GM23248 (cell line): ENCODE measurements around the gene CASTOR1. TPM values are rescaled to one million over a fixed set of nuclear protein-coding genes. Genes with fewer than 3 reads are reported as not detected.

Source experiments
- DNase-seq: peaks from one replicate; pipeline ENCODE4 v3.0.0-alpha.2; 2015
- H2AFZ ChIP-seq: fragments of 200-600 bp; sonication (generic); 2 replicates; pipeline ENCODE4 v1.6.1; 2016; ENCODE audit warnings: antibody characterized with exemption
- H3F3A ChIP-seq: fragments of 200-600 bp; sonication (generic); 2 replicates; pipeline ENCODE4 v1.6.1; 2016; ENCODE audit warnings: mild to moderate bottlenecking, antibody characterized with exemption, mixed run types; ENCODE audit not compliant: insufficient read depth
- H3K27ac ChIP-seq: fragments of 200-600 bp; sonication (generic); 2 replicates; pipeline ENCODE4 v1.5.1; 2016; ENCODE audit warnings: mild to moderate bottlenecking
- H3K27me3 ChIP-seq: fragments of 200-600 bp; sonication (generic); replicated peaks from 2 replicates; pipeline ENCODE4 v1.6.1; 2016; ENCODE audit warnings: mild to moderate bottlenecking; ENCODE audit not compliant: insufficient read depth
- H3K36me3 ChIP-seq: fragments of 200-600 bp; sonication (generic); 2 replicates; pipeline ENCODE4 v1.6.1; 2016; ENCODE audit warnings: low read depth, mild to moderate bottlenecking
- H3K4me1 ChIP-seq: fragments of 200-600 bp; sonication (generic); 2 replicates; pipeline ENCODE4 v1.6.1; 2016; ENCODE audit warnings: mild to moderate bottlenecking; ENCODE audit not compliant: insufficient read depth
- H3K4me2 ChIP-seq: fragments of 200-600 bp; sonication (generic); one replicate; pipeline ENCODE4 v1.6.1; 2016; ENCODE audit warnings: mild to moderate bottlenecking; ENCODE audit not compliant: unreplicated experiment
- H3K4me3 ChIP-seq: fragments of 200-600 bp; sonication (generic); 2 replicates; pipeline ENCODE4 v1.5.1; 2016; ENCODE audit warnings: mild to moderate bottlenecking
- H3K79me2 ChIP-seq: fragments of 200-600 bp; sonication (generic); 2 replicates; pipeline ENCODE4 v1.6.1; 2016; ENCODE audit warnings: mild to moderate bottlenecking; ENCODE audit not compliant: insufficient read depth
- H3K9ac ChIP-seq: fragments of 200-600 bp; sonication (generic); 2 replicates; pipeline ENCODE4 v1.6.1; 2016; ENCODE audit warnings: mild to moderate bottlenecking
- H3K9me2 ChIP-seq: fragments of 200-600 bp; sonication (generic); 2 replicates; pipeline ENCODE4 v1.6.1; 2016; ENCODE audit warnings: mixed run types, mild to moderate bottlenecking, moderate library complexity; ENCODE audit not compliant: insufficient read depth
- H3K9me3 ChIP-seq: fragments of 200-600 bp; sonication (generic); one replicate; pipeline ENCODE4 v1.6.1; 2017; ENCODE audit warnings: low read depth
- H4K20me1 ChIP-seq: fragments of 200-600 bp; sonication (generic); 2 replicates; pipeline ENCODE4 v1.6.0; 2016; ENCODE audit not compliant: insufficient read depth
- EZH2 ChIP-seq: fragments of 200-600 bp; sonication (generic); IDR thresholded peaks from 2 replicates; pipeline ENCODE4 v1.6.1; 2018; ENCODE audit warnings: antibody characterized with exemption, mild to moderate bottlenecking; ENCODE audit not compliant: insufficient read depth, poor library complexity, severe bottlenecking
- EZH2phosphoT487 ChIP-seq: fragments of 200-600 bp; sonication (generic); IDR thresholded peaks from 2 replicates; pipeline ENCODE4 v1.6.1; 2018; ENCODE audit warnings: antibody characterized with exemption, moderate library complexity, mild to moderate bottlenecking, low read depth; ENCODE audit not compliant: insufficient read depth
- WGBS, 2 experiments: methylation state at CpG; one replicate each; pipeline ENCODE4 v1.1.6; 2015 to 2017; ENCODE audit warnings: low lambda C conversion rate in 2 of 2, low coverage in 1 of 2; ENCODE audit errors: missing lambda C conversion rate in 2 of 2; 5-methylcytosine and 5-hydroxymethylcytosine counted together
- in situ Hi-C: fragments of 300-500 bp; cut with MboI; formaldehyde crosslinking; loops from 2 replicates; pipeline ENCODE4 v1.15.0; 2020
- polyA plus RNA-seq: library from polyadenylated mRNA; unstranded; fragments of >200 nt; fragmentation: Nextera tagmentation; extraction: Ambion mirVana; gene quantifications from 2 replicates; pipeline ENCODE4 v1.2.1, GENCODE V29; 2016
- total RNA-seq: library from RNA; depleted of rRNA; stranded (reverse); fragments of >200 nt; shearing (Covaris generic); gene quantifications from 2 replicates; pipeline ENCODE4 v1.2.3, GENCODE V29; 2014

CASTOR1 gene
- total and polyA plus RNA-seq, 2 experiments from 2014 or later, result 8.7 to 13.4 TPM

- Histone ChIP-seq H3K9ac (no peak overlapping the region), H3K9me3 (no peaks in the 10 kb centered on the region), H3K27me3 (no peaks in the 10 kb centered on the region), H3K79me2 (no peaks in the 10 kb centered on the region), H3K27ac (no peak overlapping the region), H2AFZ (no peak overlapping the region), H3K36me3 (peaks cover 37% of the 10 kb centered on the region; the same call in 1 of the 2 replicates), H4K20me1 (no peaks in the 10 kb centered on the region), H3K4me2 (no peak overlapping the region), H3K4me1 (no peaks in the 10 kb centered on the region), H3F3A (peaks cover 26% of the 10 kb centered on the region), H3K4me3 (no peak overlapping the region), H3K9me2 (no peaks in the 10 kb centered on the region)
- DNase-seq, result no peak
- no peak for TF ChIP-seq EZH2
- no peak for TF ChIP-seq EZH2phosphoT487
- in situ Hi-C loops, result no loop called here
- 98% methylated on average over 2 of the region's 2 CpGs for WGBS, 2 experiments
Measured at GRCh38 chr22:30332994-30333706, 43.8 kb upstream of the CASTOR1 start.

DNA sequence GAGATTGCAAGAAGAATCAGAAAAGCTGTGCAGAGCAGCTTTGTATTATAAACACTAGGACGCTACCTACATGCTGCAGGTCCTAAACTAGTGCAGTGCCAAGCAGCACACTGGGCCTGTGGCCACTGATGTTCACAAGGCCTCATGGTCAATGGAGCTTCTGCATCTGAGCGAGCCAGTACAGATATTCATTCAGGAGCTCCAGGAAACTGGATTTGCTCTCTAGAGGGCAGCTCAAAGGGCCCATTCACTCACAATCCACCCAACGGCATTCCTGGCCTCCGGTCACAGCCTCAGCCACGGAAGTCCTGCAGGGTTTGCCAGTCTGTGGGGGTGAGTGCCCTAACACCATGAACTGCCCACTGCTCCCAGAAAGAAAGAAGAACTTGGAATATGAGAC is 43.2 kb upstream of the CASTOR1 start:
- Histone ChIP-seq H3K27me3 (no peaks in the 10 kb centered on the region), H3K9ac (no peak overlapping the region), H3K9me2 (no peaks in the 10 kb centered on the region), H3F3A (peaks cover 32% of the 10 kb centered on the region), H3K9me3 (no peaks in the 10 kb centered on the region), H3K79me2 (no peaks in the 10 kb centered on the region), H3K27ac (no peak overlapping the region), H3K36me3 (peaks cover 37% of the 10 kb centered on the region; the same call in 1 of the 2 replicates), H3K4me2 (no peak overlapping the region), H4K20me1 (no peaks in the 10 kb centered on the region), H2AFZ (no peak overlapping the region), H3K4me3 (no peak overlapping the region), H3K4me1 (no peaks in the 10 kb centered on the region)
- no peak for TF ChIP-seq EZH2phosphoT487
- no peak for TF ChIP-seq EZH2
- no peak for DNase-seq
- in situ Hi-C loops, result no loop called here
- 83 to 88% methylated on average over 5 of the region's 5 CpGs for WGBS, 2 experiments

GRCh38 chr22:30328466-30329049 is 39.3 kb upstream of the CASTOR1 start:
- in situ Hi-C loops, result no loop called here
- Histone ChIP-seq H3K4me2 (no peak overlapping the region), H4K20me1 (no peaks in the 10 kb centered on the region), H3K4me1 (peaks cover 17% of the 10 kb centered on the region), H3K9ac (no peak overlapping the region), H3K36me3 (peaks cover 5% of the 10 kb centered on the region; the same call in 1 of the 2 replicates), H3K9me3 (no peaks in the 10 kb centered on the region), H3K27ac (no peak overlapping the region), H3K27me3 (no peaks in the 10 kb centered on the region), H2AFZ (no peak overlapping the region), H3K79me2 (peaks cover 18% of the 10 kb centered on the region), H3F3A (peaks cover 43% of the 10 kb centered on the region), H3K4me3 (no peak overlapping the region), H3K9me2 (no peaks in the 10 kb centered on the region)
- DNase-seq, result no peak
- TF ChIP-seq EZH2 (no peak), EZH2phosphoT487 (no peak)
- 100% methylated on average over 3 of the region's 3 CpGs for WGBS, 2 experiments

- Histone ChIP-seq H3K36me3 (no peaks in the 10 kb centered on the region), H4K20me1 (no peaks in the 10 kb centered on the region), H3K9me2 (no peaks in the 10 kb centered on the region), H3K9me3 (no peaks in the 10 kb centered on the region), H3K27ac (no peak overlapping the region), H3K4me2 (no peak overlapping the region), H3K4me1 (peaks cover 18% of the 10 kb centered on the region), H3K79me2 (peaks cover 25% of the 10 kb centered on the region), H3K27me3 (no peaks in the 10 kb centered on the region), H3F3A (peaks cover 39% of the 10 kb centered on the region), H3K4me3 (no peak overlapping the region), H2AFZ (no peak overlapping the region), H3K9ac (no peak overlapping the region)
- in situ Hi-C loops, result no loop called here
- 88 to 91% methylated on average over 5 of the region's 5 CpGs for WGBS, 2 experiments
- TF ChIP-seq EZH2 (no peak), EZH2phosphoT487 (no peak)
- peak; percentile 25 for DNase-seq
Measured at GRCh38 chr22:30327864-30328345, 38.6 kb upstream of the CASTOR1 start.
